ENCODE data around the gene FAM131A. TPM values are rescaled to one million over a fixed set of nuclear protein-coding genes. Genes with fewer than 3 reads are reported as not detected.

FAM131A gene
- total and polyA plus RNA-seq, 10 of the 15 experiments (the other 5 are each of a cell fraction or from before 2014, with no cell fraction given), result 0.31 to 4.5 (median 1.5) TPM

DNA sequence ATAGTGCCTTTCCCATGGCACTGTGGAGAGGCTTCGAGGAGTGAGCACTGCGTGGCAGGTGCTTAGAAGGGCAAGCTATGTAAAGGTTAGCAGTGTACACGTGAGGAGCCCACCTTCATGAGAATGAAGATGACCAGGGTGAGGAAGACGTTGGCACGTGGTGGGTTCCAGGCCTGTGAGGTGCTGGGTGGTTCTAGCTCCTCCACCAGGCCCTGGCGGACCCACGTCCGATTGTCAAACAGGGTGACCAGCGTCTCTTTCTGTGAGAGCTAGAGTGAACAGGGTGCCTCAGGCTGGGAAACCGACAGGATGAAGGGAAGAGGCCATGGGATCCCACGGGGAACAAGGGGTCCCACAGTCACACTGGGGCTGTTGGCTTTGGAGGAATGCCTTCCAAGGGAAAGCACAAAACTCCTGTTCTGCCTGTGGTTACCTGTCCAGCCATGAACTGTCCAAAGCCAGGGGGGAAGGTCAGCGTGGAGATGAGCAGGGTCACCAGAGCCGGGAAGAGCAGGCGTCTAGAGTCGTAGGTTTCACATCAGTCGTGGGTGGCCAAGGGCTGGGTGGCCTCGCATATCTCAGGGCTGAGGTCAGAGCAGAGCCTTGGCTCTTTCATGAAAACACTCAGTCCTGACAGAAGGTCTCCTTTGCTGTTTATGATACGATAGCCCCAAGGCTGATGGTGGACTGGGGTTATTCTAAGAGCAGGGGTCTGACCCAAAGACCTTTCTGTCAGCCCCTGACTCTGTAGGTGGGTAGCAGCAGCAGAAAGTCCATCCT is 18.1 kb downstream of the FAM131A start:
- Histone ChIP-seq H3K9me3 (replicated peaks; ENCODE audit: control insufficient read depth, insufficient read depth, low read length) (no peaks in the 10 kb centered on the region), H3K27ac (ENCODE audit: control insufficient read depth, insufficient read depth) (no peak overlapping the region), H3K4me2 (ENCODE audit: control insufficient read depth, insufficient read depth) (no peak overlapping the region), H3K27me3 (replicated peaks in 1 of 2; ENCODE audit: control insufficient read depth in 2 of 2, insufficient read depth in 2 of 2, low read length in 1 of 2) (no peaks in the 10 kb centered on the region; a peak in 1 of 4 replicates), H3K36me3 (ENCODE audit: control insufficient read depth in 2 of 2, insufficient read depth in 2 of 2, low read length in 1 of 2) (no peaks in the 10 kb centered on the region), H3K79me2 (ENCODE audit: control insufficient read depth, insufficient read depth, low read length) (no peaks in the 10 kb centered on the region), H3K4me1 (ENCODE audit: control insufficient read depth, insufficient read depth, low read length) (no peaks in the 10 kb centered on the region), H3K9ac (ENCODE audit: control insufficient read depth, insufficient read depth, low read length) (no peak overlapping the region), H2AFZ (ENCODE audit: control insufficient read depth, low read depth, low read length) (no peak overlapping the region), H3K4me3 (no peak overlapping the region), H4K20me1 (ENCODE audit: control insufficient read depth, insufficient read depth) (no peaks in the 10 kb centered on the region)
- ATAC-seq (no peak), FAIRE-seq (no peak), DNase-seq (ENCODE audit: low read depth, low spot score) (no peak)
- no TSS peak for BruUV-seq (replicated peaks)
- CTCF ChIA-PET, result interaction anchor here (0.6 to 3.7 kb wide), 8 partner anchors 15 to 165 kb away, joined by 3 to 16 read pairs (median 4); partner anchors contain the start of gene FAM131A
- no peak for TF ChIP-seq BCL11A (IDR thresholded peaks at IDR 0.05; ENCODE audit: low read depth, low read length)
- TF ChIP-seq STAT3 (IDR thresholded peaks at IDR 0.05; ENCODE audit: low read depth, low read length), result no peak
- no peak for TF ChIP-seq WRNIP1 (IDR thresholded peaks at IDR 0.05; ENCODE audit: borderline replicate concordance, low read depth, low read length)
- TF ChIP-seq STAT1 (conservative IDR thresholded peaks at IDR 0.05), result no peak
- WGBS (ENCODE audit: insufficient coverage, insufficient replicate concordance, low lambda C conversion rate, missing lambda C conversion rate), result 56% methylated on average over 18 of the region's 18 CpGs
- in situ Hi-C loops (cut with MboI) (no loop called here), intact Hi-C loops (cut with micrococcal nuclease; ENCODE audit: unreplicated experiment) (loop anchor here (1.0 kb wide), 1 partner anchor 158 kb away; no protein-coding TSS in a partner anchor)
- SMC1A ChIA-PET (ENCODE audit: uncharacterized antibody, unreplicated experiment), result interaction anchor here (0.6 to 1.2 kb wide), 3 partner anchors 16 to 157 kb away, joined by 3 read pairs; no protein-coding TSS in a partner anchor
- RAD21 ChIA-PET (ENCODE audit: unreplicated experiment), result interaction anchor here (2.6 kb wide), 1 partner anchor 16 kb away, joined by 11 read pairs; no protein-coding TSS in a partner anchor
- POLR2A ChIA-PET, result interaction anchor here (1.2 kb wide), 1 partner anchor 14 kb away, joined by 3 read pairs; no protein-coding TSS in a partner anchor

DNA sequence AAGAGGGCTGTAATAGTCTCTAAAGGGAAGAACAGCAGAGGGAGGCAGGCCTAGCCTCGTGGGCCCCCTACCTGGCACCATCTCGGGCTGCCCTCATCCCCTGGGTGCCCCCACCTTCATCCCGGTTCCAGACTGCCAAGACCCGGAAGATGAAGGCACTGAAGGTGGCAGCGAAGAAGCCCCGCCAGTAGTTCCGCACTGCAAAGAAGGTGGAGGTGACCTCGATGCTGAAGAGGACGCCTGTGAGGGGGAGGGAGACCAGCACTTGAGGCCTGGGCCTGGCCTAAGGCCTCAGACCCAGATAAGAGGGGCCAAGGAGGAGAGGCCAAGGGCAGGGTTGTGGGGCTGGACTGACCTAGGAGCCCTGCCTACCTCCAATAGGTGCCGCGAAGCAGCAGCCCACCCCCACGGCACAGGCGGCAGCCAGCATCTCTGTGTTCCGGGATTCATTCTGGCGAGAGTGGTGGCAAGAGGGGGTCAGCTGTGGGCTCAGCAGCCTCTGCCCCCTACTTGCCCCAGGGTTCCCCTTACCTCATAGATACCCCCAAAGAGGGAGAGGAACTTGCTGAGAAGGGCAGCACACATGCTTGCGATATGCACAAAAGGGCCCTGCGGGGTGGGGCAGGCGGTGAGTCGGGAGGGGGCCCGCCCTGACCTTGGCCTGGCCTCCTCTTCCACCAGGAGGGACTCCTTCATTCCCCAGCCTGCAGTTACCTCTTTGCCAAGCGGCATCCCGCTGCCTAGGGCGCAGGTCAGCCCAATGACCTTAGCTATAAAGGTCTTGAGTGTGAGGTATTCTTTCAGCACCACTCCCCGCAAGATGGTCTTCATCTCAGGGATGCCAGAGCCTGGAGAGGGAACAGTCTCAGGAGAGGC is 20.1 kb downstream of the FAM131A start:
- ChIA-PET POLR2A (no interaction called here), CTCF (interaction anchor here (1.0 kb wide), 1 partner anchor 14 kb away, joined by 3 read pairs; no protein-coding TSS in a partner anchor), RAD21 (ENCODE audit: unreplicated experiment) (no interaction called here), SMC1A (ENCODE audit: uncharacterized antibody, unreplicated experiment) (no interaction called here)
- H3K9ac ChIP-seq (ENCODE audit: control insufficient read depth, insufficient read depth, low read length), result no peak overlapping the region
- no peaks in the 10 kb centered on the region for H4K20me1 ChIP-seq (ENCODE audit: control insufficient read depth, insufficient read depth)
- H3K4me1 ChIP-seq (ENCODE audit: control insufficient read depth, insufficient read depth, low read length), result peaks cover 6% of the 10 kb centered on the region
- H3K9me3 ChIP-seq (replicated peaks; ENCODE audit: control insufficient read depth, insufficient read depth, low read length), result no peaks in the 10 kb centered on the region
- no peaks in the 10 kb centered on the region; the same call in 1 of the 2 replicates for H3K79me2 ChIP-seq (ENCODE audit: control insufficient read depth, insufficient read depth, low read length)
- H2AFZ ChIP-seq (ENCODE audit: control insufficient read depth, low read depth, low read length), result no peak overlapping the region
- no peak overlapping the region for H3K4me3 ChIP-seq
- no peak overlapping the region for H3K4me2 ChIP-seq (ENCODE audit: control insufficient read depth, insufficient read depth)
- BruUV-seq (replicated peaks), result no TSS peak
- intact Hi-C loops (cut with micrococcal nuclease; ENCODE audit: unreplicated experiment) (no loop called here), in situ Hi-C loops (cut with MboI) (no loop called here)
- DNase-seq (ENCODE audit: low read depth, low spot score), result no peak
- no peak for FAIRE-seq
- H3K27me3 ChIP-seq (replicated peaks in 1 of 2; ENCODE audit: control insufficient read depth in 2 of 2, insufficient read depth in 2 of 2, low read length in 1 of 2), result no peaks in the 10 kb centered on the region; a peak in 1 of 4 replicates
- WGBS (ENCODE audit: insufficient coverage, insufficient replicate concordance, low lambda C conversion rate, missing lambda C conversion rate), result 76% methylated on average over 19 of the region's 24 CpGs
- no peak overlapping the region for H3K27ac ChIP-seq (ENCODE audit: control insufficient read depth, insufficient read depth)
- no peaks in the 10 kb centered on the region for H3K36me3 ChIP-seq (ENCODE audit: control insufficient read depth in 2 of 2, insufficient read depth in 2 of 2, low read length in 1 of 2)
- ATAC-seq, result no peak
- TF ChIP-seq, protein P1, sequence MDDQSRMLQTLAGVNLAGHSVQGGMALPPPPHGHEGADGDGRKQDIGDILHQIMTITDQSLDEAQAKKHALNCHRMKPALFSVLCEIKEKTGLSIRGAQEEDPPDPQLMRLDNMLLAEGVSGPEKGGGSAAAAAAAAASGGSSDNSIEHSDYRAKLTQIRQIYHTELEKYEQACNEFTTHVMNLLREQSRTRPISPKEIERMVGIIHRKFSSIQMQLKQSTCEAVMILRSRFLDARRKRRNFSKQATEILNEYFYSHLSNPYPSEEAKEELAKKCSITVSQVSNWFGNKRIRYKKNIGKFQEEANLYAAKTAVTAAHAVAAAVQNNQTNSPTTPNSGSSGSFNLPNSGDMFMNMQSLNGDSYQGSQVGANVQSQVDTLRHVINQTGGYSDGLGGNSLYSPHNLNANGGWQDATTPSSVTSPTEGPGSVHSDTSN (IDR thresholded peaks at IDR 0.05; ENCODE audit: insufficient replicate concordance, low read depth, low read length), result no peak
- no peak for TF ChIP-seq ZNF217 (IDR thresholded peaks at IDR 0.05)
- TF ChIP-seq IKZF2 (IDR thresholded peaks at IDR 0.05), result no peak
- no peak for TF ChIP-seq MXI1 (IDR thresholded peaks at IDR 0.05; ENCODE audit: low read depth, low read length)
- TF ChIP-seq MYC (IDR thresholded peaks at IDR 0.05; ENCODE audit: insufficient read depth, insufficient read length, insufficient replicate concordance, low read length, severe bottlenecking), result no peak
- TF ChIP-seq RELA (IDR thresholded peaks at IDR 0.05; ENCODE audit: borderline replicate concordance, partially characterized antibody), result no peak
- TF ChIP-seq ETV6 (conservative IDR thresholded peaks at IDR 0.05 in 1 of 2, IDR thresholded peaks at IDR 0.05 in 1 of 2; ENCODE audit: borderline replicate concordance in 1 of 2, low read depth in 1 of 2), result no peak
